Dermis blood vessel endothelial cell (primary cell): ENCODE data around the gene GORASP1. TPM values are rescaled to one million over a fixed set of nuclear protein-coding genes. Genes with fewer than 3 reads are reported as not detected.

Source experiments
- DNase-seq: peaks from one replicate; pipeline ENCODE4 v3.0.0; 2010
- total RNA-seq: library from RNA; depleted of rRNA; stranded (reverse); fragments of >200 nt; gene quantifications from 2 replicates; pipeline ENCODE4 v1.2.3, GENCODE V29; 2014

The GORASP1 gene
- total RNA-seq, 1 donor from 2014 or later = 36.4 TPM

DNA sequence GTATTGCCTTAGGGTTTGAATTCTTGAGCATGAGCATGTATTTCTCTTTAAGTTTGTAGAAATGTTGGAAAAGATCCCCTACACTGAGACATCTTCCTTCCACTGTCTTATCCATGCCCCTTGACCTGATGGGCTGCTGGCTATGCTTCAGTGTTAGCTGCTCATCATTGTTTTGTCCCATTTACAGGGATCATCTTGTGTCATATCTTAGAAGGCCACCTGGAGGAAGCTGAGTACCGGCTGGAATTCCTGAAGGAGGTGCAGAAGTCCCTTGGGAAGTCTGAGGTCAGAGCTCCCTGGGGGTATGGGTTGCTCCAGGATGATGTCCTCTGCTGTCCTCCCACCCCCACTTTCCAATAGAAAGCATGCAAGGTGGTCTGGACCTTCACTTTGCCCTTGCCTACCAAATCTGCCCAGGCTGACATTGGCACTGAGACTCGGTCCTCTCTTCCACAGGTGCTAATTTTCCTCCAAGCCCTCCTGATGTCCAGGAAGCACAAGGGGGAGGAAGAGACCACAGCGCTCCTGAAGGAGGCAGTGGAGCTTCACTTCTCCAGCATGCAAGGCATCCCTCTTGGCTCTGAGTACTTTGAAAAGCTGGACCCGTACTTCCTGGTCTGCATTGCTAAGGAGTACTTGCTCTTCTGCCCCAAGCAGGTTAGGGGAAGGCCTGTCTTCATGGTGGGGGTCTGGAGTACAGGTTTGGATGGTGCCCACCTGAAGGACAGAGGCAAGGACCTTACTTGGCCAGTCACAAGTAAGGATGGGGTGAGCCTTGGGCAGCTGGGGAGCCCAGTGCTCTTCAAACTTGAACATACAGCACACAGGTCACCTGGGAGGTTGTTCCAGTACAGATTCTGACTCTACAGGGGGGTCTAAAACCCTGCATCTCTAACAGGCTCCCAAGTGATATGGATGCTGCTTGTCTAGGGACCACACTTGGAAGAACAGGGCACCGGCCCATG lies 17.7 kb upstream of the GORASP1 start:
- DNase-seq = peak; percentile 58

DNA sequence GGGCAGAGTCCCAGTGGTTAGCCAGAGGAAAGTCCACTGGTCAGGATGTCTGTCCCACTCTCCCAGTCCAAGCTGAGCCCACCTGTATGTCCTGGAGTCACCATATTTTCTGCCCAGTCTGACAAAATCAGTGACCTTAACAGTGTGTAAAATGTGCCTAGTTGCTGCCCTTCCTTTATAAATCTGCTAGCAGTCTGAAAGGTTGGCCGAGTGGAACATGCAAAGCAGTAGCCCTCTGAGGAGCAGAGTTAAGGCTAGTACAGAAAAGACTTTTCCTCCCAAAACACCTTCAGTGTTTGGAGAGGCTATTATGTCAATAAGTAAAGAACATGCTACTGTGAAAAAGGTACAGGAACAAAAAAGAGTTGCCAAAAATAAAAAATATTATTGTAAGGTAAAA lies 15.4 kb upstream of the GORASP1 start:
- no peak for DNase-seq

DNA sequence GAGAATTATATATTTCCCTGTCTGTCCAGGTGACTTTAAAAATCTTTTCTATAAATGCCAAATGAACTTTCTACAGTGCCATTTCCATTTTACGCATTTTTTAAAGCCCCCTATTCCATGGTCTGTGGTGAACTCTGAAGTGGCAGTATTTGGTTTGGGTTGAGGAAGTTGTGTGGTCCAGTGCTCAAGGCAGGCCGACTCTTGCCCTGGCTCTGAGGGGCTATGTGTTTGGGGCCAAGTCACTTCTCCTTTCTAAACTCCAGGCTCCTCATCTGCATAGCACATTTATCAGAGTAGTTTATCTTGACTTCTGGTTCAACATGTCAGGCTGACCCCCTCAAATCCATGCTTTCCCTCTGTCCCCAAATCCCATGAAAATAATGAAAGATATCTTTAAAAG lies 14.2 kb upstream of the GORASP1 start:
- DNase-seq = no peak

DNA sequence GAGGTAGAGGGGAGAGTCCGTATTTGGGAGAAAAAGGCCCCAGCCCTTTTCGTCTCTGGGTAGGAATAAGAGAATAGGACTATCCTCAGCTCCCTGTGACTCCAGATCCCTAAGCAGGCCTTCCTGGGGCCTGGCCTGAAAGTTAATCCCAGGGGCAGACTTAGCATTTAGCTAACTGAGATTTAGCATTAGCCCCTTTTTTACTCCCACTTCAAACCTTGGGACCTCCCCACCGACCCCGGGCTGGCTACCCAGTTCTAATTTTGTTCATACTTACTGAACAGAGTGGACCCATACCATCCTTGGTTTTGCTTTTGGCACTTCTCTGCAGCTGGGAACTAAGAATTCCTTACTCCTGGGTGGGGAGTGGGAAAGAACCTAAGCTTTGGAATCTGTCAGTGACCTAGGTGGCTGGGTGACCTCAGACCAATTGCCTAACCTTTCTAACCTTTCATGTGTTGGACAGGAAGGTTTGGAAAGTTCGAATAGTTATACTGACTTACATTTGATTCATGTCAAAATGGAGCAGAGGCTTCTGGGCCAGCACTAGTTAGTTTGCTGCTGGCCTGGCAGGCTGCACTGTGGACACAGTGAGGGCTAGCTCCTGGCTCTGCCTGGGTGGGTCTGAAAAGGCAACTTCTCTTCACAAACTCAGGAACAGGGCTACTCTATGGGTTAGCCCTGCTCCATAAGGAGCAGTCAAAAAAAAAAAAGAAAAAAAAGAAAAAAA lies 11.7 kb upstream of the GORASP1 start:
- no peak for DNase-seq

DNA sequence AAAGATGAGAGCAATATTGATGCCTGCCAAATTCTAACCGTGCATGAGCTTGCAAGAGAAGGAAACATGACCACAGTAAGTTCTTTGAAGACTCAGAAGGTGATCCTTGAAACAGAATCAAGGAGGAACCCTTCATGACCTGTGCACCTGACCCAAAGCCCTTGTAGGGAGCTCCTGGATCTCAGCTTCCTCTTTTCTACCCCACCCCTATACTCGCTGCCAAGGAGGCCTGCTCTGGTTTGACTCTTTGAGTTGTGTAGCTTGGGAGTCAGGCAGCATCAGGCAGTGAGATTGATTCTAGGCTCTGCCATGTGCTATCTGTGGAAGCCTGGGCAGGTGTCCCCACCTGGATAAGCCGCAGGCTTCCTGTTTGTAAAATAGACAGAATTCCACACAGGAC lies 10.7 kb upstream of the GORASP1 start:
- no peak for DNase-seq

DNA sequence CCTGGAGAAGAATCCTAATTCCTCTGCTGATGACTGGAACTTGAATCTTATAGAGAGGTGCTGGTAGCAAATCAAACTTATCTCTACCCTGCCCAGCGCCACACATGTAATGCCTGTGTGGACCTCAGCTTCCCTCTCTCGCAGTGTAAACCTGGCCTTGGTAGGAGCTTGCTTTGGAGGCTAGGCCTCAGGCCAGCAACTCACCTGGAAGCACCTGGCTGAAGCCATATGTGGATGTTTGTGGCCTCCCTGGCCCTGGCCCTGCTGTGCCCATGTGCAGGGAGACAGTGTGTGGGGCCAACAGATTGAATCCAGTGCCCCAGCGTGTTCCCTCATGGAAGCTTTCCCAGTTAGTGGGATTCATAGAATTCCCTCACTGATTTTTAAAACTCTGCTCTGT lies 8.4 kb upstream of the GORASP1 start:
- DNase-seq = no peak

DNA sequence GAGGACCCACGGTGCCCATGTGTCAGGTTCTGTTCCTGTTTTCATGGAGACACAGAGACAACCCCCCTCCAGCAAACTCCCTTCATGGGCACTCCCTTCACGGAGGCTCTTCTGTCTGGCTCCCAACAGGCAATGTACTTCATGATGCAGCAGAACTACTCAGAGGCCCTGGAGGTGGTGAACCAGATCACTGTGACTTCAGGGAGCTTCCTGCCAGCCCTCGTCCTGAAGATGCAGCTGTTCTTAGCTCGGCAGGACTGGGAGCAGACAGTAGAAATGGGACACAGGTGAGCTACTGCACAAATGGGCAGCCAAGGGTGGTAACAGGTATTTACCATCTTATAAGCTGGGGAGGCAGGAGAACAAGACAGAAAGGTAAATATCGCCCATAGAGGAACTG lies 7.0 kb upstream of the GORASP1 start:
- DNase-seq = no peak

DNA sequence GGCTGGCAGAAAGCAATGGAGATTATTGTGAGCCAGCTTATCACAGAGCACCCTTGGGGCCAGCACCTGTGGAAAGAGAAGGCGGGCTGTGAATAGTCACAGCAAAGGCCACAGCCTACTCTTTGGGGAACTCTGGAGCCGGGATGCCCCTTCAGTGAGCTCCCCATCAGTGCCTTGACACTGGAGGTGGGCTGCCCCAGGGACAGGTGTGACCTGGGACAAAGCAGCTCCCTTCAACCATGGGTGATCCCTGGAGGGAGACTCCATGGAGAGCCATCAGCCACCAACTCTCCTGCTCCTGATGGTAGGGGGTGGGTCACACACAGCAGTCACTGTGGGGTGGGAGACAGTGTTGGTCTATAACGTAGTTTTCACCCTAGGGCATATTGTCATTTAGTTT lies 5.9 kb upstream of the GORASP1 start:
- no peak for DNase-seq

DNA sequence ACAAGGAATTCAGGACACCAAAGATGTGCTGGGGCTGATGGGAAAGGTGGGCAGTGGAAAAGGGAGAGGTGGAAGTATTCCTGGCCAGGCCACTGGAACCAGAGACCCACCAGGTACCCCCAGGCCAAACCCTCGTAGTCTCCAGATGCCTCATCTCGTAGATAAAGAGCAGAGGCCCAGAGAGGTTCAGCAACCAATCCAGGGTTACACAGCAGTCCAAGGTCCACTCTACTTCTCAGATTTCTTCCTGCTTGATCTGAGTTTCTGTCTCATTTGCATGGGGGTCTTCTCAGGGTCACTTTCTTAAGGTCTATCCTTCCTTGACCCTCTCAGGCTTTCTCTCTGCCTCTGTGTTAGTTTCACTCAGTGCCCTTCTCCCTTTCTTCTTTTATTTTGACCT lies 5.1 kb upstream of the GORASP1 start:
- no peak for DNase-seq

DNA sequence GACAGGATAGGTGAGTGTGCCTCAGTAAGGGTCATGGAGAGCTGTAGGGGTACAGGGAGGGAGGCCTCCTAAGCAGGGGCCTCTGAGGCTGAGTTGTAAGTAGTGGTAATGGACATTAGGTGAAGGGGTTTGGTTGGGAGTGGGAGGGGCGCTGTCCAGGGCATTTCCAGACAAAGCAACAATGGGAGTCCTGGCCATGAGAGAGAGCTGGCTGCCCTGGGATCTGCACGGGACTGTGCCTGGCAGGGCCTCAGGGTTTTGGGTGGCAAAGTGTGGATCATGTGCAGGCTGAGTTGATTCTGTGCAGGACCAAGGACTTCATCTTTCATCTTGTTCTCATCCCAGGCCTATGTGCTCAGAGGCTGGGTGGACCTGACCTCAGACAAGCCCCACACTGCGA lies 4.7 kb upstream of the GORASP1 start:
- DNase-seq = no peak

DNA sequence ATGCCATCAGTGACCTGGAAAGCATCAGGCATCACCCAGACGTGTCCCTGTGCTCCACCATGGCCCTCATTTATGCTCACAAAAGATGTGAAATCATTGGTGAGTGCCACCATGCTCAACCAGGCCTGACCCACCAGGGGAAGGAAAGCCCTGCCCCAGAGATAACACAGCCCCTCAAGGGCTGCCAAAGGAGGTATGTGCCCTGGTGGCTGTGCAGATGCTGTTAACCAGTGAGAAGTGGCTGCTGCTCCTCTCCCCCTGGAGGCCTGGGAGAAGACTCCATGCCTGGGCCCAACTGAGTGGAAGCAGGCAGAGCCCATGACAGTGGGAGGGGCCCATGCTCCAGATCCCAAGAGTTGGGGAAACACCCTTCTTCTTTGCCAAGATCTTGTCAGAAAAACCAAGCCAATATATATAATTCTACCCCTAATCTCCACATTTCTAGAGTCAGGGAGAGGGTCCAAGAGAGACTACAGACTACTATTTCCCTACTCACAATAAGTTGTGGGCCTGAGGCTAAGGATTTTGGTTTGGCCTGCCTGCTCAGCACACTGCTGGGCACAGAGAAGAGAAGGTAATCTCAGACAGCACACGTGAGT lies 2.7 kb upstream of the GORASP1 start:
- no peak for DNase-seq

DNA sequence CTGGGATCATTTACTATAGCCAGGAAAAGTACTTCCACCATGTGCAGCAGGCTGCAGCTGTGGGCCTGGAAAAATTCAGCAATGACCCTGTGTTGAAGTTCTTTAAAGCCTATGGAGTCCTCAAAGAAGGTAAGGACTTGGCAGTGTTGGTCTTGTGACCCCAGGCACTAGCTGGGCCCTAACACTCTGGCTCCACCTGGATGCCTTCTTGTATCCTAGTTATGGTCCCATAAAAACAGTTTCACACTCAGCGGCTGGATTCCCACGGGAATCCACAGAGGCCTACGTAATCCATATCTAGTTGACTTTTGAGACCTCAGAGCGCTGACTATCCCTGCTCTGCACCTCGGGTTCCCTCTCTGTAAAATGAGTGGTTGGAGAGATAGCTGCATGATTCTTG lies 1.7 kb upstream of the GORASP1 start:
- DNase-seq = no peak

DNA sequence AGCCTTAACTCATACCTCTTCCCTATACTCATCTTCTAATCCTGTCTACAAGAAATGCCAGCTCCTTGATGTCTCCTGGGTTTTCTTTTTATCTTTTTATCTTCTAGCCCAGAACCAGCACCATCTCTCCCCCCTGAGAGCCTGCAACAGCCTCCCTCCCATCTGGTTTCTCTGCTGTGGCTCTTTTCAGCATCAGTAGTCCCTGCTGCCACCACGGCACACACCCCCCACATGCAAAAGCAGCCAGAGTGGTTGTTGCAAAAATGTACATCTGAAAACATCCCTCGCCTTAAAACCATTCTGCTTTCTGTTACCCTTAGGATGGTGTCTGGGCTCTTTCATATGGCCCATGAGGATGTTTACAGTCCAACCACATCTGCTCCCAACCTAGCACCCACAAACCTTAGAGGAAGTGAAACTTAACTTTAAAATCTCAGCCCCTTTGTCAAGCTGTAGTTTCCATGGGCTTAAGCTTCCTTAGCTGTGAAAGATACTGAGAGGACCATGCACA lies 828 bp upstream of the GORASP1 start:
- no peak for DNase-seq

DNA sequence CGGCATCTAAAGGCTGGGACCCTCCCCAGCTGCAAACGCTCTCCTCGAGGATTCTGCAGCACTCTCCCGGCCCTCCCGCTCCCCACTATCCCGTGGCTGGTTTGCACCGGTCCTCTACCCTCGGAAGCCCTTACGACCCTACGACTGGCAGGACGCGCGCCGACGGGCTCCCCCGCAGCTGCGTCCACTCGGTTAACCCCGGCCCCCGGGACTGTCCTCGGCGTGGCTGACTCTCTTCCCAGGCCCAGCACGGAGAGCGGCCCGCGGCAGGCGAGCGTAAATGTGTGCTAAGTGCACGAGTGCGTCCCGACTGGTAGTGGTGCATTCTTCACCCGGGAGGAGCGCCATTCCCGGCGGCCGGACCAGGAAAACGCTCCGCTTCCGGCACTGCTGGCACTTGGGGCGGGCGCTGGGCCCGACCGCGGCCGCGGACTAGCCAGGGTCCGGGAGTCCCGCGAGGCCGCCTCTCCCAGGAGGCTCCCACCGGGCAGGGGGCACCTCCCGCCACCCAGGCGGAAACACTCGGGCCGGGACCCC lies 508 bp downstream of the GORASP1 start:
- DNase-seq = peak; percentile 70

DNA sequence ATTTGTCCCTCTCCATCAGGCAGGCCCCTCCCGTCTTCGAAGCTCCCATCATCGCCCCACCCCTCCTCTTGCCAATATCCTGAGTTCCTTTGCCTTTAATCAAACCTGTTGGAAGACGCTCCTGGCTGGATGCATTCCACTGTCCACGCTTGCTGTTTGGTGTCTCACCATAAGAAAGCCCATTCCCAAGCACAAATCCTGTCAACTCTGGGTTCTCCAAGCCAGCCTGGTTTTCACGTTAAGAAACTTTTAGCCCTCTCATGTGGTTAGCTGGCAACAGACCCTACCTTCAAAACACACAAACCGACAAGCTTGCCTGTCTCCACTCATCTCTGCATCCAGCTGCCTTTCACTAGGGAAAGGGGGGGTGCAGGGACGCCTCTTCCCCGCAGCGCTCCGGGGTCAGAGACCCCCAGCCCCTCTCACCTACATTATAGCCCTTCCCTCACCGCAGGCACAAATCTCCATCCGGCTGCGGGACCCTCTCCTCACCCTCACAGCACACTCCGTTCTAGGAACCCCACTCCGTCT lies 1.1 kb downstream of the GORASP1 start:
- DNase-seq = peak; percentile 36

DNA sequence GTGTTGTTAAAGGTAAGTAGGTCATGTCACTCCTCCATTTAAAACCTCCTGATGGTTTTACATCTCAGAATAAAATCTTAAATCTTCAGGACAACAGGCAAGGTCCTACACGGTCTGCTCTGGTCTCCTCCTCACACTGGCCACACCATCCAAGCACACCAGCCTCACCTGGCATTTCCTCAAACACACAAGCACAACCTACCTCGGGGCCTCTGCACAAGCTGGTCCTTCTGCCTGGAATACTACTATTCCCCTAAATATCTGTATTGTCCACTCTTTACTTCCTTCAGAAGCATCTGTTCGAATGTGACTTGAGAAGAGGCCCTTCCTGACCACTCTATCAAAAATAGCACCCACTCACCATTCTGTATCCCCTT lies 1.8 kb downstream of the GORASP1 start:
- no peak for DNase-seq

DNA sequence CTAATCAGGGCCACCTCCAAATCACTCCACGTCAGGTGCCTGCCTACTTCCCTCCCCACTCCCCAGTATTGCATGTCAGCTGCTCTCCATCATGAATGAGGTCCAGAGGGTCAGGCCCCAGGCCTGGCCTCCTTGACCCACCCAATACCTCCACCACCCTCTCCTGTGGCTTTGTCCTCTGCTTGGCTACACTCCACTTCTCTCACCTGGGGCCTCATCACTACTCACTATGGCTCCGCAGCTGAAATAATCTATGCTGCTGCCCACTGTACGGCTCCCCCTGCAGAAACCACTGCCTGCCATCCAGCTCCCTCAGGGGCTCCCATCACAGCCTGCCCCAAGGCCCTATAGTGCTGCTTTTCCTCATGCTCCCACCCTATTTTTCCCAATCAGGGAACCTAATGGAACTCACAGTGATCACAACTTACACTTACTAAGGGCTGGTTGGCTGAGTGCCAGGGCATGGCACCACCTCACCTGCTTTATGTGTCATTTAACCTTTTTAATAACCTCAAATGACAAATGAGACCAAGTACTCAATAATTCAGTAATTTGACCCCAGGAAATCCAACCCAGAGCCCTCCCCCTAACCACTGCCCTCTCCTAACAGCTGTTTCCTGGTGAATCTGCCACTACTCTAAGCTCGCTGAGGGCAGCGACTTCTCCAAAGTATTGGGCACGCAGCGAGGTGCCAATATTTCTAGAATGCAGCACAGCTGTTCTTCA lies 2.3 kb downstream of the GORASP1 start:
- peak; percentile 10 for DNase-seq

DNA sequence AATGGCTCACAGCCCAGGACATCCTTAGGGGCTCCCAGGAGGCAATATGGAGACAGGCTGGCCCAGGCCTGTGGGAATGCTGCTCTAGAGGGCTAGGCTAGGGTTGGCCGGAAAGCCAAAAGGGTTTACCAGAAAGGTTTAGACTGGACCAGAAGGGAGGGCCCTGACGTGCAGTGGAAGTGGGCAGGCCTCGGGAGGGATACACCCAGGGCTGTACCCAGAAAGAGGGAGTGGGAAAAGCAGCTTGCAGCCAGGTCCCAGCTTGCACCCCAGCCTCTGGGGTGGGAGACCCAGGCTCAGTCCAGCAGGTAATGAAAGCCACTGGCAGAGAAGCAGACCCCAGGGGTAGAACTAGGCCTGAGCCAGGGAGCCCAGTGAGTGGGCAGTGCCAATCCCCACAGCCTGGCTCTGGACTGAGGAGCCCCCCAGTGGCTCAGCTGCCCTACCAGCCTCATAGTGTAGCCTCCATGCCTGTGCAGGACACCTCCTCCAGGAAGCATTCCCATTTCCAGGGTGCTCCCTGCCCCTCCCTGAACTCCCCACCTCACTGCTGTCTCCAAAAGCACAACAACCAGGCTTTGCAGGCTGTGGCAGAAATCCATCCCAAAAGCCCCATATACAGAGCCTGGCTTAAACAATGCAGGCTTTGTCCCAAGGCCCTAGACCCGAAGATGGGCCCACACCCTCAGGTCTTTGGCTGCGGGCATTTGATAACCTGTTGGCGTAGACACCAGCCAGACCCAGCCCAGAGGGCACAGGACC lies 3.5 kb downstream of the GORASP1 start:
- no peak for DNase-seq

DNA sequence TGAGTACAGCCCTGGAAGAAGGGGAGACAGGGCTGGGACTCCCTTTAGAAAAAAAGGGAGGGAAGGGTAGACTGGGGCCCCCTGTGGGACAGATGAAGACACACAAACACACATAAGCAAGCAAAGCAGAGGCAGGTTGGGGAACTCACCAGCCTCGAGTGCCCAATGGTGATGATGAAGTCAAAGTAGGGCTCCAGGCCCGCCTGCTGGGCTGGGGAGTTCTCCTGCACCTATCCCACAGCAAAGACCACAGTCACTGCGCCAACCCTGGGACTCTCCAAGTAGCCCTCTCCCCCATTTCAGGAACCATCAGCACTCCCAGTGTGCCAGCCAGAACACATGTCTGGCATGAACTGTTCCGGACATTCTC lies 4.1 kb downstream of the GORASP1 start:
- DNase-seq = no peak

DNA sequence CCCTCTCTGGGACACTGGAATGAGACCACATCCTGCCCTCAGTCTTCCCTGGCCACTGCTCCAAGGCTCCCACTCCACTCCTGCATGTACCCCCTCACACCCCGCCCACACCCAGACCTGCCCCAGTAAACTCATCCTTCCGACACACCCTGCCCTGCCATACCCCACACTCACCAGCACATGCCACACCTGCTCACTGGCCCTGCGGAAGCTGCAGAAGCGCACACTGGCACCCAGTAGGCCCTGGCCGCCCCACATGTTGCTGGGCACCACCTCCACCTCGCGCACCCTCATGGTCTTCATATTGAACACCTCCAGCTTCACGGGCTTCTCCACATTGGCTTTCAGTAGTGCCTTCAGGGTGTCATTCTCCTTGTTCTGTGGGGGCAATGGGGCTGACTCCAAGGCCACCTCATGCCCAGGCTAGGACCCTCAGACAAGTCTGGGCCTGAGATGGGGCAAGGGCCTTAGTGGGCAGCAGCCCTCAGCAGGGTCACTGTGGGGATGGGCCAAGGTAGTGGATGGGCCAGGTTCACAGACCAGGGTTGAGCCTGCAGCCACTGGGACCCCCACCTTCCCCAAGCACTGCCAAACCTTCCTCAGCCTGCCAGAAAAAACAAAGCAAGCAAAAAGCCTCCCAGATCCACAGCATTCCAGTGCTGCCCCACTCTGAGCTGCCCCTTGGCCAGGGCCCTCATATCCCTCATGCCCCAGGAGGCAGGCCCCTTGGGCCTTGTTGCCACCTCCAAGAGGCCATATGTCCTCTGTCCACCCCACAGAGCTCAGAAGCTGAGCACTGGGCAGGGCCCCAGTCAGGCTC lies 4.7 kb downstream of the GORASP1 start:
- no peak for DNase-seq
